Measurements from ENCODE around the gene FCRL5. TPM values are rescaled to one million over a fixed set of nuclear protein-coding genes. Genes with fewer than 3 reads are reported as not detected.

FCRL5 gene
- total and polyA plus RNA-seq, 9 of the 15 experiments (the other 6 are each of a cell fraction or from before 2014, with no cell fraction given): not detected

DNA sequence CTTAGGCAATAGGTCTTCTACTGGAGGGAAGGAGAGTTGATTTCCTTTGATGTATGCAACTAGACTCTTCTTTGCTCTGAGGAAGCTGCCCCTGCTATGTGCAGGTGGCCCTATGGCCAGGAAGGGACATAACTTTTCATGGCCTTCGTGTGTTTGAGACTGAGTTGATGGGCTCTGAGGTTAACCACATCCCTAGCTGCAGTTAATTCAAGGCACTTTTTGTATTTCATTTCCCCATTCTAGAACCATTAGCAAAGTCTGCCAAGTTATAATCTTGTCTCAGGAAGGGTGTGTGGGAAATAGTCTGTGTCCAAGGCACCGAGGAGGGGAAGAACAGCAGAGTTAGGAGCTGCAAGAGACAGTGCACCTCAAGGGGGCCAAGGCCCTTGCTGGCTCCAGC is 43.0 kb upstream of the FCRL5 start:
- FAIRE-seq: no peak
- in situ Hi-C loops (cut with MboI): no loop called here
- Histone ChIP-seq H3K9me3 (replicated peaks; ENCODE audit: control insufficient read depth, insufficient read depth, low read depth, low read length) (no peaks in the 10 kb centered on the region), H3K4me1 (replicated peaks in 1 of 2; ENCODE audit: control insufficient read depth in 2 of 2, insufficient read depth in 2 of 2, low read length in 2 of 2) (no peaks in the 10 kb centered on the region), H3K27me3 (ENCODE audit: control insufficient read depth in 2 of 2, insufficient read depth in 2 of 2, low read length in 2 of 2) (no peaks in the 10 kb centered on the region), H3K9ac (ENCODE audit: insufficient read depth in 1 of 2, low read depth in 2 of 2, low read length in 2 of 2) (no peak overlapping the region), H3K4me3 (no peak overlapping the region), H3K79me2 (ENCODE audit: control insufficient read depth, insufficient read depth, low read length) (no peaks in the 10 kb centered on the region), H3K9me1 (ENCODE audit: control insufficient read depth, insufficient read depth, low read length) (no peaks in the 10 kb centered on the region), H3K36me3 (ENCODE audit: control insufficient read depth, insufficient read depth, low read length) (no peaks in the 10 kb centered on the region), H3K4me2 (ENCODE audit: insufficient read depth, low read length) (no peak overlapping the region), H3K27ac (ENCODE audit: extremely low read depth, low read depth, low read length) (no peak overlapping the region), H4K20me1 (replicated peaks; ENCODE audit: control insufficient read depth, insufficient read depth, low read length) (no peaks in the 10 kb centered on the region), H2AFZ (ENCODE audit: low read depth, low read length) (no peak overlapping the region)
- no TSS peak for BruUV-seq (replicated peaks)
- no peak for DNase-seq (ENCODE audit: extremely low read depth in 1 of 4, low spot score in 3 of 4)
- POLR2A ChIA-PET: interaction anchor here (0.8 kb wide), 1 partner anchor 392 kb away, joined by 3 read pairs; no protein-coding TSS in a partner anchor
- 0% methylated on average over 2 of the region's 2 CpGs for WGBS (ENCODE audit: insufficient coverage, low coverage, missing lambda C conversion rate)
- CTCF ChIA-PET (ENCODE audit: low intra/inter-chr PET ratio): no interaction called here
- intact Hi-C loops (cut with micrococcal nuclease): no loop called here
- ATAC-seq: no peak
- no peak for TF ChIP-seq SMARCA5 (IDR thresholded peaks at IDR 0.05)
- TF ChIP-seq, protein P1, sequence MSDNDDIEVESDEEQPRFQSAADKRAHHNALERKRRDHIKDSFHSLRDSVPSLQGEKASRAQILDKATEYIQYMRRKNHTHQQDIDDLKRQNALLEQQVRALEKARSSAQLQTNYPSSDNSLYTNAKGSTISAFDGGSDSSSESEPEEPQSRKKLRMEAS (CRISPR knock-in tag; IDR thresholded peaks at IDR 0.05): no peak
- TF ChIP-seq, protein P2, sequence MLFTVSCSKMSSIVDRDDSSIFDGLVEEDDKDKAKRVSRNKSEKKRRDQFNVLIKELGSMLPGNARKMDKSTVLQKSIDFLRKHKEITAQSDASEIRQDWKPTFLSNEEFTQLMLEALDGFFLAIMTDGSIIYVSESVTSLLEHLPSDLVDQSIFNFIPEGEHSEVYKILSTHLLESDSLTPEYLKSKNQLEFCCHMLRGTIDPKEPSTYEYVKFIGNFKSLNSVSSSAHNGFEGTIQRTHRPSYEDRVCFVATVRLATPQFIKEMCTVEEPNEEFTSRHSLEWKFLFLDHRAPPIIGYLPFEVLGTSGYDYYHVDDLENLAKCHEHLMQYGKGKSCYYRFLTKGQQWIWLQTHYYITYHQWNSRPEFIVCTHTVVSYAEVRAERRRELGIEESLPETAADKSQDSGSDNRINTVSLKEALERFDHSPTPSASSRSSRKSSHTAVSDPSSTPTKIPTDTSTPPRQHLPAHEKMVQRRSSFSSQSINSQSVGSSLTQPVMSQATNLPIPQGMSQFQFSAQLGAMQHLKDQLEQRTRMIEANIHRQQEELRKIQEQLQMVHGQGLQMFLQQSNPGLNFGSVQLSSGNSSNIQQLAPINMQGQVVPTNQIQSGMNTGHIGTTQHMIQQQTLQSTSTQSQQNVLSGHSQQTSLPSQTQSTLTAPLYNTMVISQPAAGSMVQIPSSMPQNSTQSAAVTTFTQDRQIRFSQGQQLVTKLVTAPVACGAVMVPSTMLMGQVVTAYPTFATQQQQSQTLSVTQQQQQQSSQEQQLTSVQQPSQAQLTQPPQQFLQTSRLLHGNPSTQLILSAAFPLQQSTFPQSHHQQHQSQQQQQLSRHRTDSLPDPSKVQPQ (CRISPR knock-in tag; IDR thresholded peaks at IDR 0.05; ENCODE audit: borderline replicate concordance): no peak
- TF ChIP-seq, protein P3, sequence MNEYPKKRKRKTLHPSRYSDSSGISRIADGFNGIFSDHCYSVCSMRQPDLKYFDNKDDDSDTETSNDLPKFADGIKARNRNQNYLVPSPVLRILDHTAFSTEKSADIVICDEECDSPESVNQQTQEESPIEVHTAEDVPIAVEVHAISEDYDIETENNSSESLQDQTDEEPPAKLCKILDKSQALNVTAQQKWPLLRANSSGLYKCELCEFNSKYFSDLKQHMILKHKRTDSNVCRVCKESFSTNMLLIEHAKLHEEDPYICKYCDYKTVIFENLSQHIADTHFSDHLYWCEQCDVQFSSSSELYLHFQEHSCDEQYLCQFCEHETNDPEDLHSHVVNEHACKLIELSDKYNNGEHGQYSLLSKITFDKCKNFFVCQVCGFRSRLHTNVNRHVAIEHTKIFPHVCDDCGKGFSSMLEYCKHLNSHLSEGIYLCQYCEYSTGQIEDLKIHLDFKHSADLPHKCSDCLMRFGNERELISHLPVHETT (CRISPR knock-in tag; conservative IDR thresholded peaks at IDR 0.05 in 1 of 2, IDR thresholded peaks at IDR 0.05 in 1 of 2): no peak
- TF ChIP-seq, protein P4, sequence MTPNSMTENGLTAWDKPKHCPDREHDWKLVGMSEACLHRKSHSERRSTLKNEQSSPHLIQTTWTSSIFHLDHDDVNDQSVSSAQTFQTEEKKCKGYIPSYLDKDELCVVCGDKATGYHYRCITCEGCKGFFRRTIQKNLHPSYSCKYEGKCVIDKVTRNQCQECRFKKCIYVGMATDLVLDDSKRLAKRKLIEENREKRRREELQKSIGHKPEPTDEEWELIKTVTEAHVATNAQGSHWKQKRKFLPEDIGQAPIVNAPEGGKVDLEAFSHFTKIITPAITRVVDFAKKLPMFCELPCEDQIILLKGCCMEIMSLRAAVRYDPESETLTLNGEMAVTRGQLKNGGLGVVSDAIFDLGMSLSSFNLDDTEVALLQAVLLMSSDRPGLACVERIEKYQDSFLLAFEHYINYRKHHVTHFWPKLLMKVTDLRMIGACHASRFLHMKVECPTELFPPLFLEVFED (CRISPR knock-in tag; conservative IDR thresholded peaks at IDR 0.05): no peak
- TF ChIP-seq NELFE (IDR thresholded peaks at IDR 0.05; ENCODE audit: insufficient read depth, insufficient read length): no peak
- TF ChIP-seq, protein P5, sequence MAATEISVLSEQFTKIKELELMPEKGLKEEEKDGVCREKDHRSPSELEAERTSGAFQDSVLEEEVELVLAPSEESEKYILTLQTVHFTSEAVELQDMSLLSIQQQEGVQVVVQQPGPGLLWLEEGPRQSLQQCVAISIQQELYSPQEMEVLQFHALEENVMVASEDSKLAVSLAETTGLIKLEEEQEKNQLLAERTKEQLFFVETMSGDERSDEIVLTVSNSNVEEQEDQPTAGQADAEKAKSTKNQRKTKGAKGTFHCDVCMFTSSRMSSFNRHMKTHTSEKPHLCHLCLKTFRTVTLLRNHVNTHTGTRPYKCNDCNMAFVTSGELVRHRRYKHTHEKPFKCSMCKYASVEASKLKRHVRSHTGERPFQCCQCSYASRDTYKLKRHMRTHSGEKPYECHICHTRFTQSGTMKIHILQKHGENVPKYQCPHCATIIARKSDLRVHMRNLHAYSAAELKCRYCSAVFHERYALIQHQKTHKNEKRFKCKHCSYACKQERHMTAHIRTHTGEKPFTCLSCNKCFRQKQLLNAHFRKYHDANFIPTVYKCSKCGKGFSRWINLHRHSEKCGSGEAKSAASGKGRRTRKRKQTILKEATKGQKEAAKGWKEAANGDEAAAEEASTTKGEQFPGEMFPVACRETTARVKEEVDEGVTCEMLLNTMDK (IDR thresholded peaks at IDR 0.05; ENCODE audit: borderline replicate concordance, insufficient read depth, low read depth, low read length, poor library complexity, severe bottlenecking): no peak
- no peak for TF ChIP-seq POLR2AphosphoS2 (IDR thresholded peaks at IDR 0.05; ENCODE audit: low read length)
- no peak for TF ChIP-seq TBP (optimal IDR thresholded peaks at IDR 0.05; ENCODE audit: low read depth, low read length)
- no peak for TF ChIP-seq ZBTB17 (CRISPR knock-in tag; IDR thresholded peaks at IDR 0.05)
- TF ChIP-seq CBFA2T2 (conservative IDR thresholded peaks at IDR 0.05): no peak
- TF ChIP-seq, protein P6, sequence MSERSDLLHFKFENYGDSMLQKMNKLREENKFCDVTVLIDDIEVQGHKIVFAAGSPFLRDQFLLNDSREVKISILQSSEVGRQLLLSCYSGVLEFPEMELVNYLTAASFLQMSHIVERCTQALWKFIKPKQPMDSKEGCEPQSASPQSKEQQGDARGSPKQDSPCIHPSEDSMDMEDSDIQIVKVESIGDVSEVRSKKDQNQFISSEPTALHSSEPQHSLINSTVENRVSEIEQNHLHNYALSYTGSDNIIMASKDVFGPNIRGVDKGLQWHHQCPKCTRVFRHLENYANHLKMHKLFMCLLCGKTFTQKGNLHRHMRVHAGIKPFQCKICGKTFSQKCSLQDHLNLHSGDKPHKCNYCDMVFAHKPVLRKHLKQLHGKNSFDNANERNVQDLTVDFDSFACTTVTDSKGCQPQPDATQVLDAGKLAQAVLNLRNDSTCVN (CRISPR knock-in tag; IDR thresholded peaks at IDR 0.05): no peak
- no peak for TF ChIP-seq NCOA4 (IDR thresholded peaks at IDR 0.05; ENCODE audit: partially characterized antibody)

Data from K562 (cell line).